OCI-LY7 (cell line): ENCODE results near the gene ALOX5. TPM values are rescaled to one million over a fixed set of nuclear protein-coding genes. Genes with fewer than 3 reads are reported as not detected.

ENCODE experiments used
- BruUV-seq: library from RNA; stranded (reverse); fragments of 400-500 nt; replicated peaks from 2 replicates; lab custom pipeline; 2021; lab: Mats Ljungman, UMichigan
- CTCF ChIA-PET: fragments of 300-600 bp; sonication (Branson Sonifier 250); formaldehyde crosslinking; loops from one replicate; lab custom pipeline; 2022; ENCODE audit warnings: antibody characterized with exemption; ENCODE audit not compliant: unreplicated experiment; lab: Charles Lee
- POLR2A ChIA-PET: fragments of 300-600 bp; sonication (Branson Sonifier 250); formaldehyde crosslinking; loops from one replicate; lab custom pipeline; 2022; ENCODE audit warnings: antibody characterized with exemption; lab: Charles Lee
- DNase-seq: peaks from one replicate; pipeline ENCODE4 v3.0.0-alpha.2; 2015; ENCODE audit warnings: low spot score
- H2AFZ ChIP-seq: fragments of 200-600 bp; sonication (generic), shearing (Covaris generic); 2 replicates; pipeline ENCODE4 v1.6.1; 2014; ENCODE audit warnings: mild to moderate bottlenecking, antibody characterized with exemption, low read length, moderate library complexity
- H3K27ac ChIP-seq: fragments of 200-600 bp; sonication (generic); 2 replicates; pipeline ENCODE4 v1.5.1; 2014; ENCODE audit warnings: mixed run types, low read depth, mild to moderate bottlenecking, moderate library complexity, low read length, inconsistent platforms; ENCODE audit not compliant: poor library complexity, severe bottlenecking
- H3K36me3 ChIP-seq: fragments of 200-600 bp; sonication (generic); 2 replicates; pipeline ENCODE4 v1.6.1; 2014; ENCODE audit warnings: mild to moderate bottlenecking, antibody characterized with exemption, low read length, moderate library complexity, mixed read lengths; ENCODE audit not compliant: insufficient read depth
- H3K4me1 ChIP-seq: fragments of 200-600 bp; sonication (generic); 2 replicates; pipeline ENCODE4 v1.5.1; 2014; ENCODE audit warnings: mild to moderate bottlenecking, low read length; ENCODE audit not compliant: insufficient read depth, poor library complexity, severe bottlenecking
- H3K4me2 ChIP-seq: fragments of 200-600 bp; sonication (generic); 2 replicates; pipeline ENCODE4 v1.6.1; 2014; ENCODE audit warnings: mild to moderate bottlenecking, low read length
- H3K4me3 ChIP-seq: fragments of 200-600 bp; sonication (generic); 2 replicates; pipeline ENCODE4 v1.5.1; 2014; ENCODE audit warnings: mild to moderate bottlenecking, low read depth, low read length; ENCODE audit not compliant: poor library complexity, severe bottlenecking
- H3K79me2 ChIP-seq: fragments of 200-600 bp; sonication (generic); 2 replicates; pipeline ENCODE4 v1.6.1; 2016; ENCODE audit warnings: low read depth, mild to moderate bottlenecking, low read length, moderate library complexity, mixed read lengths; ENCODE audit not compliant: insufficient read depth
- H3K9me2 ChIP-seq: fragments of 200-600 bp; sonication (generic); 2 replicates; pipeline ENCODE4 v1.6.1; 2016; ENCODE audit warnings: mild to moderate bottlenecking, low read length, mixed read lengths; ENCODE audit not compliant: insufficient read depth
- H3K9me3 ChIP-seq: fragments of 200-600 bp; sonication (generic); 2 replicates; pipeline ENCODE4 v1.6.1; 2014; ENCODE audit warnings: mild to moderate bottlenecking, mixed run types, low read length, mixed read lengths
- H4K20me1 ChIP-seq: fragments of 200-600 bp; sonication (generic); 2 replicates; pipeline ENCODE4 v1.6.1; 2014; ENCODE audit warnings: mild to moderate bottlenecking, antibody characterized with exemption, low read length, moderate library complexity, mixed read lengths; ENCODE audit not compliant: insufficient read depth
- EZH2phosphoT487 ChIP-seq: fragments of 200-600 bp; sonication (generic); IDR thresholded peaks from 2 replicates; pipeline ENCODE4 v1.6.1; 2018; ENCODE audit warnings: low read depth, borderline replicate concordance, mild to moderate bottlenecking, mixed run types, antibody characterized with exemption, low read length, moderate library complexity, mixed read lengths
- intact Hi-C: fragments of 100-400 bp; cut with micrococcal nuclease; formaldehyde crosslinking; loops from one replicate; pipeline ENCODE4 v1.10.0; 2022; ENCODE audit not compliant: unreplicated experiment
- total RNA-seq, 2 experiments: library from RNA; depleted of rRNA in 1 of 2; stranded (reverse); fragments of >200 nt in 1 of 2; shearing (Covaris generic) in 1 of 2; gene quantifications; 2 replicates each; pipeline ENCODE4 v1.2.3, GENCODE V29; 2014 to 2022
- TF ChIP-seq, protein P1 (sequence below): fragments of 200-600 bp; sonication (generic); conservative IDR thresholded peaks from 2 replicates; pipeline ENCODE4 v1.5.1; 2014; ENCODE audit warnings: mild to moderate bottlenecking, antibody characterized with exemption, low read length, moderate library complexity, mixed read lengths

The ALOX5 gene
- total RNA-seq, 2 experiments from 2014 or later = 139 to 164 TPM

DNA sequence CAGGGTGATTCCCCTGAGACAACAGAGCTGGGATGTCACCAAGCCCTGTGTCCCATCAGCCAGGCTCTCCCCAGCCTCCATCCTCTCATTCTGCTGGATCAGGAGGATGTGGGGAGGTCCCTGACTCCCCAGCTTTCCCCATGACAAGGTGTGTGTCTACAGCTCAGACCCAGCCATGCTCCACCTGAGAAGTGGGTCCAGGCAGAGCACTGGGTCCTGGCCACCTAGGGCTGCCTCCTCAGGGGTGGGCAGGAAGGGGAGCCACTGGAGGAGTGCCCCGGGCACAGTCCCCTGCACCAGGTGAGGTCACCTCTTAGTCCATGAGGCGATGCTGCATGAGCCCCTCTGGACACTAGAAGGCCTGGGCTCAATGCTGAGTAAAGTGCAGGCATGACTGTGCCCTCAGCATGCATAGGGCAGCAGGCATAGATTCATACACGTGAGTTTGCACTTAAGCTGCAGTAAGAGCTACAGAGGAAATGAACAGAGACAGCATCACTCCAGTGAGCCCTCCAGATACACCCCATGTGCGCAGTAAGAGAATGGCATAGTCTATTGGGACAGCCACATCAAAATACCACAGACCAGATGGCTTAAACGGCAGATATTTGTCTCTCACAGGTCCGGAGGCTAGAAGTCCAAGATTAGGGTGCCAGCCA, 48.3 kb downstream of the ALOX5 start:
- Histone ChIP-seq H3K36me3 (peaks cover 86% of the 10 kb centered on the region), H3K9me2 (no peaks in the 10 kb centered on the region), H3K4me1 (peaks cover 34% of the 10 kb centered on the region), H3K9me3 (no peaks in the 10 kb centered on the region), H3K4me2 (no peak overlapping the region), H3K4me3 (no peak overlapping the region), H2AFZ (no peak overlapping the region), H3K27ac (no peak overlapping the region), H4K20me1 (peaks cover 10% of the 10 kb centered on the region; the same call in 1 of the 2 replicates), H3K79me2 (no peaks in the 10 kb centered on the region)
- CTCF ChIA-PET = no interaction called here
- BruUV-seq = no TSS peak
- no peak for DNase-seq
- TF ChIP-seq, protein P1, sequence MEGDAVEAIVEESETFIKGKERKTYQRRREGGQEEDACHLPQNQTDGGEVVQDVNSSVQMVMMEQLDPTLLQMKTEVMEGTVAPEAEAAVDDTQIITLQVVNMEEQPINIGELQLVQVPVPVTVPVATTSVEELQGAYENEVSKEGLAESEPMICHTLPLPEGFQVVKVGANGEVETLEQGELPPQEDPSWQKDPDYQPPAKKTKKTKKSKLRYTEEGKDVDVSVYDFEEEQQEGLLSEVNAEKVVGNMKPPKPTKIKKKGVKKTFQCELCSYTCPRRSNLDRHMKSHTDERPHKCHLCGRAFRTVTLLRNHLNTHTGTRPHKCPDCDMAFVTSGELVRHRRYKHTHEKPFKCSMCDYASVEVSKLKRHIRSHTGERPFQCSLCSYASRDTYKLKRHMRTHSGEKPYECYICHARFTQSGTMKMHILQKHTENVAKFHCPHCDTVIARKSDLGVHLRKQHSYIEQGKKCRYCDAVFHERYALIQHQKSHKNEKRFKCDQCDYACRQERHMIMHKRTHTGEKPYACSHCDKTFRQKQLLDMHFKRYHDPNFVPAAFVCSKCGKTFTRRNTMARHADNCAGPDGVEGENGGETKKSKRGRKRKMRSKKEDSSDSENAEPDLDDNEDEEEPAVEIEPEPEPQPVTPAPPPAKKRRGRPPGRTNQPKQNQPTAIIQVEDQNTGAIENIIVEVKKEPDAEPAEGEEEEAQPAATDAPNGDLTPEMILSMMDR = no peak
- TF ChIP-seq EZH2phosphoT487 = no peak
- intact Hi-C loops = no loop called here
- POLR2A ChIA-PET = interaction anchor here (0.6 to 1.5 kb wide), 2 partner anchors 13 to 1322 kb away, joined by 3 read pairs; no protein-coding TSS in a partner anchor

DNA sequence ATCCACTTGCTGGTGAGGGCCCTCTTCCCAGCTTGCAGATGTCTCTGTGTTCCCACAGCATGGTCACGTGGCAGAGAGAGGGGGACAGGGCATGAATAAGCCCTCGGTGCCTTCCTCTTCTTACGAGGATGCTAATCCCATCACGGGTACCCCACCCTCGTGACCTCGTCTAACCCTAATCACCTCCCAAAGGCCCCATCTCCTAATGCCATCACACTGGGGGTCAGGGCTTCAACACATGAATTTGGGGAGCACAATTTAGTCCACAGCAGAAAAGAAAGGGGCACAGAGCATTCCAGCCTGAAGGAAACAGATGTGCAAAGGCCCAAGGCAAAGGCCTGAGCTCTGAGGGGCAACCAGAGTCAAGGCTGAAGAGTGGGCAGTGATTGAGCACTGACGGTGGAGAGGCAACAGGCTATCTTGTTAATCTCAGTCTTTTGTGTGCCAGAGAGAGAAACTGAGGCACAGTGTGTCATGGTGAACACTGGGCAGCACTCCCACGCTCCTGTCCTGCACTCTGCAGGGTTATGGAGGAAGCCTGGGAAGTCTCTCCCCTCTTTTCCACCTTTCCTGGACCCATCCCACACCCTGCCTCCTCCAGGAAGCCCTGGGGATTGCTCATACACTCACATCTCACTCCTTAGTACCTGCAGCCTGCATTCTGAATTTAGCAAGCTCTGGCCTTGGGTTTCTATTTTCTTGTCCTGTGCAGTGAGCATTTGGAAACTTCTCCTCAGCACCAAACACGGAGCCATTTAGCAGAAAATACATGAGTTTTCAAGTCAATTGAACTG, 49.0 kb downstream of the ALOX5 start:
- Histone ChIP-seq H4K20me1 (peaks cover 10% of the 10 kb centered on the region; the same call in 1 of the 2 replicates), H3K4me1 (peaks cover 33% of the 10 kb centered on the region), H3K4me3 (no peak overlapping the region), H3K4me2 (no peak overlapping the region), H3K27ac (no peak overlapping the region), H3K79me2 (no peaks in the 10 kb centered on the region), H3K36me3 (peaks cover 79% of the 10 kb centered on the region), H3K9me2 (no peaks in the 10 kb centered on the region), H2AFZ (no peak overlapping the region), H3K9me3 (no peaks in the 10 kb centered on the region)
- BruUV-seq = no TSS peak
- TF ChIP-seq, protein P1 = no peak
- TF ChIP-seq EZH2phosphoT487 = no peak
- ChIA-PET POLR2A (no interaction called here), CTCF (no interaction called here)
- intact Hi-C loops = no loop called here
- no peak for DNase-seq
